SJCRH30 (cell line): ENCODE data around the gene ARHGAP26. TPM values are rescaled to one million over a fixed set of nuclear protein-coding genes. Genes with fewer than 3 reads are reported as not detected.

ENCODE experiments used
- DNase-seq, 2 experiments: peaks; one replicate each; pipeline ENCODE4 v3.0.0-alpha.2; 2015 to 2020
- H3K27ac ChIP-seq: fragments of 250-450 bp; sonication (Bioruptor Pico); 2 replicates; pipeline ENCODE4 v1.5.1; 2020; ENCODE audit warnings: mild to moderate bottlenecking, moderate library complexity
- H3K27me3 ChIP-seq: fragments of 250-450 bp; sonication (Bioruptor Pico); 2 replicates; pipeline ENCODE4 v1.5.1; 2020; ENCODE audit warnings: mild to moderate bottlenecking, moderate library complexity
- H3K36me3 ChIP-seq: fragments of 250-450 bp; sonication (Bioruptor Pico); 2 replicates; pipeline ENCODE4 v1.5.1; 2020; ENCODE audit warnings: mild to moderate bottlenecking, moderate library complexity
- H3K4me1 ChIP-seq: fragments of 250-450 bp; sonication (Bioruptor Pico); 2 replicates; pipeline ENCODE4 v1.5.1; 2020; ENCODE audit warnings: mild to moderate bottlenecking, moderate library complexity
- H3K4me3 ChIP-seq: fragments of 250-450 bp; sonication (Bioruptor Pico); 2 replicates; pipeline ENCODE4 v1.5.1; 2020; ENCODE audit warnings: mild to moderate bottlenecking, moderate library complexity
- H3K9me3 ChIP-seq: fragments of 250-450 bp; sonication (Bioruptor Pico); replicated peaks from 2 replicates; pipeline ENCODE4 v1.5.1; 2020; ENCODE audit warnings: mild to moderate bottlenecking, moderate library complexity
- total RNA-seq: library from RNA; depleted of rRNA; stranded (reverse); fragments of >200 nt; shearing (Covaris generic); gene quantifications from 2 replicates; pipeline ENCODE4 v1.2.3, GENCODE V29; 2014

Gene ARHGAP26
- total RNA-seq, 1 experiment from 2014 or later: 16.9 TPM

- peaks cover 2% of the 10 kb centered on the region; the same call in 1 of the 2 replicates for H3K36me3 ChIP-seq
- DNase-seq: no peak
- H3K9me3 ChIP-seq: no peaks in the 10 kb centered on the region
- no peak overlapping the region for H3K4me3 ChIP-seq
- no peak overlapping the region for H3K27ac ChIP-seq
- H3K4me1 ChIP-seq: peaks cover 3% of the 10 kb centered on the region; the same call in 1 of the 2 replicates
- no peaks in the 10 kb centered on the region for H3K27me3 ChIP-seq
Observed at GRCh38 chr5:143149759-143150158, 379.6 kb downstream of the ARHGAP26 start.

- Histone ChIP-seq H3K9me3 (no peaks in the 10 kb centered on the region), H3K36me3 (peaks cover 2% of the 10 kb centered on the region; the same call in 1 of the 2 replicates)
- DNase-seq: no peak
Observed at GRCh38 chr5:143151056-143151700, 381.0 kb downstream of the ARHGAP26 start.

GRCh38 chr5:143152445-143152844, 382.3 kb downstream of the ARHGAP26 start:
- H3K27ac ChIP-seq: no peak overlapping the region
- DNase-seq: no peak
- peaks cover 2% of the 10 kb centered on the region; the same call in 1 of the 2 replicates for H3K36me3 ChIP-seq
- no peaks in the 10 kb centered on the region for H3K27me3 ChIP-seq
- no peak overlapping the region for H3K4me3 ChIP-seq
- H3K4me1 ChIP-seq: peaks cover 8% of the 10 kb centered on the region; the same call in 1 of the 2 replicates
- no peaks in the 10 kb centered on the region for H3K9me3 ChIP-seq

More at GRCh38 chr5:143151056-143151700, 381.0 kb downstream of the ARHGAP26 start:
- H3K4me3 ChIP-seq: no peak overlapping the region
- peaks cover 8% of the 10 kb centered on the region; the same call in 1 of the 2 replicates for H3K4me1 ChIP-seq
- no peak overlapping the region for H3K27ac ChIP-seq
- H3K27me3 ChIP-seq: no peaks in the 10 kb centered on the region

- DNase-seq: no peak
- Histone ChIP-seq H3K27ac (no peak overlapping the region), H3K36me3 (no peaks in the 10 kb centered on the region), H3K9me3 (no peaks in the 10 kb centered on the region), H3K4me3 (no peak overlapping the region), H3K27me3 (no peaks in the 10 kb centered on the region), H3K4me1 (peaks cover 8% of the 10 kb centered on the region; the same call in 1 of the 2 replicates)
Observed at GRCh38 chr5:143153332-143154119, 383.3 kb downstream of the ARHGAP26 start.

GRCh38 chr5:143154510-143155370, 384.6 kb downstream of the ARHGAP26 start:
- Histone ChIP-seq H3K27ac (no peak overlapping the region), H3K4me1 (peaks cover 8% of the 10 kb centered on the region; the same call in 1 of the 2 replicates), H3K27me3 (no peaks in the 10 kb centered on the region), H3K9me3 (no peaks in the 10 kb centered on the region), H3K4me3 (no peak overlapping the region), H3K36me3 (no peaks in the 10 kb centered on the region)
- no peak for DNase-seq

- no peaks in the 10 kb centered on the region for H3K36me3 ChIP-seq
- H3K4me1 ChIP-seq: peaks cover 8% of the 10 kb centered on the region; the same call in 1 of the 2 replicates
- no peak for DNase-seq
- H3K27ac ChIP-seq: no peak overlapping the region
- H3K4me3 ChIP-seq: no peak overlapping the region
- H3K9me3 ChIP-seq: no peaks in the 10 kb centered on the region
- no peaks in the 10 kb centered on the region for H3K27me3 ChIP-seq
Observed at GRCh38 chr5:143155455-143155854, 385.3 kb downstream of the ARHGAP26 start.

GRCh38 chr5:143156086-143156485, 385.9 kb downstream of the ARHGAP26 start:
- H3K4me1 ChIP-seq: peaks cover 8% of the 10 kb centered on the region; the same call in 1 of the 2 replicates
- DNase-seq: no peak
- H3K9me3 ChIP-seq: no peaks in the 10 kb centered on the region
- H3K36me3 ChIP-seq: no peaks in the 10 kb centered on the region
- no peak overlapping the region for H3K4me3 ChIP-seq
- no peak overlapping the region for H3K27ac ChIP-seq
- no peaks in the 10 kb centered on the region for H3K27me3 ChIP-seq

GRCh38 chr5:143156572-143156971, 386.4 kb downstream of the ARHGAP26 start:
- Histone ChIP-seq H3K4me3 (no peak overlapping the region), H3K36me3 (no peaks in the 10 kb centered on the region), H3K27ac (no peak overlapping the region), H3K27me3 (no peaks in the 10 kb centered on the region), H3K9me3 (no peaks in the 10 kb centered on the region), H3K4me1 (peaks cover 8% of the 10 kb centered on the region; the same call in 1 of the 2 replicates)
- no peak for DNase-seq

- no peak overlapping the region for H3K4me3 ChIP-seq
- DNase-seq: no peak
- H3K27me3 ChIP-seq: no peaks in the 10 kb centered on the region
- no peak overlapping the region for H3K27ac ChIP-seq
- H3K9me3 ChIP-seq: no peaks in the 10 kb centered on the region
- peaks cover 8% of the 10 kb centered on the region; the same call in 1 of the 2 replicates for H3K4me1 ChIP-seq
- H3K36me3 ChIP-seq: no peaks in the 10 kb centered on the region
Observed at GRCh38 chr5:143159031-143159430, 388.9 kb downstream of the ARHGAP26 start.

GRCh38 chr5:143161885-143162540, 391.8 kb downstream of the ARHGAP26 start:
- Histone ChIP-seq H3K27me3 (no peaks in the 10 kb centered on the region), H3K27ac (no peak overlapping the region), H3K4me3 (no peak overlapping the region), H3K36me3 (no peaks in the 10 kb centered on the region), H3K4me1 (no peaks in the 10 kb centered on the region), H3K9me3 (no peaks in the 10 kb centered on the region)
- DNase-seq: no peak

- Histone ChIP-seq H3K4me3 (no peak overlapping the region), H3K27me3 (no peaks in the 10 kb centered on the region), H3K9me3 (no peaks in the 10 kb centered on the region), H3K27ac (no peak overlapping the region), H3K4me1 (no peaks in the 10 kb centered on the region), H3K36me3 (no peaks in the 10 kb centered on the region)
- no peak for DNase-seq
Observed at GRCh38 chr5:143162810-143163209, 392.6 kb downstream of the ARHGAP26 start.

- H3K27me3 ChIP-seq: no peaks in the 10 kb centered on the region
- H3K4me3 ChIP-seq: no peak overlapping the region
- DNase-seq: no peak
- H3K4me1 ChIP-seq: no peaks in the 10 kb centered on the region
- no peaks in the 10 kb centered on the region for H3K9me3 ChIP-seq
- no peak overlapping the region for H3K27ac ChIP-seq
- no peaks in the 10 kb centered on the region for H3K36me3 ChIP-seq
Observed at GRCh38 chr5:143164557-143164956, 394.4 kb downstream of the ARHGAP26 start.

- no peak overlapping the region for H3K27ac ChIP-seq
- DNase-seq: no peak
Observed at GRCh38 chr5:143165049-143165880, 395.1 kb downstream of the ARHGAP26 start.

More at GRCh38 chr5:143165049-143165880, 395.1 kb downstream of the ARHGAP26 start:
- Histone ChIP-seq H3K4me1 (no peaks in the 10 kb centered on the region), H3K4me3 (no peak overlapping the region), H3K36me3 (no peaks in the 10 kb centered on the region), H3K27me3 (no peaks in the 10 kb centered on the region), H3K9me3 (no peaks in the 10 kb centered on the region)
